ENCODE data around the gene RANGRF.

RANGRF gene

DNA sequence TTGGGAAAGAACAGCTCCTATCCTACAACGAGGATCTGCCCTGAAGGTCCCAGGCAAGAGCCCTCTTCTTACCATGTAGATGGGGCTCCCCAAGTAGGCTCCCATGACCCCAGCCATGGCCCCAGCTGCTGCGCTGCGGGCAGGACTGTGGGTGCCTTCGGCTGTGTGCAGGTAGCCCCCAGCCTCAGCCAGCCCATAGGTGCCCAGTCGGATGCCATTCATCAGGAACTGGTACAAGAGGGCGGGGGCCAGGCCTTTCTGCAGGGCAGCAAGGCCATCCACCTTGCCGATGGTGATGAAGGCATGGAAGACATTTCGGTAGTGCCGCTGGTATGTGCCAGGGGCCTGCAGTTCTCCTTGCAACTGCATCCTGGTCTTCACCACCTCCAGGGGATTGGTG, 5.9 kb downstream of the RANGRF start:
- Histone ChIP-seq H3K36me3 (ENCODE audit: insufficient read depth, low read length) (peaks cover 10% of the 10 kb centered on the region), H3K4me2 (ENCODE audit: insufficient read depth, low read length) (peak overlapping the region; percentile 96), H3K4me1 (ENCODE audit: insufficient read depth, low read length) (peaks cover 44% of the 10 kb centered on the region), H3K9me3 (ENCODE audit: insufficient read depth, low read length, severe bottlenecking) (no peaks in the 10 kb centered on the region), H3K79me2 (ENCODE audit: insufficient read depth, low read length) (peaks cover 22% of the 10 kb centered on the region), H2AFZ (ENCODE audit: low read depth, low read length) (peak overlapping the region; percentile 87), H3K27ac (ENCODE audit: low read length) (peak overlapping the region; percentile 95), H3K4me3 (ENCODE audit: low read depth in 1 of 2, low read length in 2 of 2) (peak overlapping the region; percentile 60 to 75; a peak in 3 of 4 replicates), H3K27me3 (ENCODE audit: insufficient read depth, low read length, poor library complexity) (no peaks in the 10 kb centered on the region), H4K20me1 (ENCODE audit: insufficient read depth, low read length) (no peaks in the 10 kb centered on the region), H3K9ac (ENCODE audit: low read depth, low read length) (peak overlapping the region; percentile 88)
- DNase-seq (no peak), ATAC-seq (ENCODE audit: insufficient read depth, low read depth) (no peak)
- TF ChIP-seq EZH2 (IDR thresholded peaks at IDR 0.05; ENCODE audit: borderline replicate concordance, low read depth, low read length, severe bottlenecking) = no peak
- TF ChIP-seq, protein P1, sequence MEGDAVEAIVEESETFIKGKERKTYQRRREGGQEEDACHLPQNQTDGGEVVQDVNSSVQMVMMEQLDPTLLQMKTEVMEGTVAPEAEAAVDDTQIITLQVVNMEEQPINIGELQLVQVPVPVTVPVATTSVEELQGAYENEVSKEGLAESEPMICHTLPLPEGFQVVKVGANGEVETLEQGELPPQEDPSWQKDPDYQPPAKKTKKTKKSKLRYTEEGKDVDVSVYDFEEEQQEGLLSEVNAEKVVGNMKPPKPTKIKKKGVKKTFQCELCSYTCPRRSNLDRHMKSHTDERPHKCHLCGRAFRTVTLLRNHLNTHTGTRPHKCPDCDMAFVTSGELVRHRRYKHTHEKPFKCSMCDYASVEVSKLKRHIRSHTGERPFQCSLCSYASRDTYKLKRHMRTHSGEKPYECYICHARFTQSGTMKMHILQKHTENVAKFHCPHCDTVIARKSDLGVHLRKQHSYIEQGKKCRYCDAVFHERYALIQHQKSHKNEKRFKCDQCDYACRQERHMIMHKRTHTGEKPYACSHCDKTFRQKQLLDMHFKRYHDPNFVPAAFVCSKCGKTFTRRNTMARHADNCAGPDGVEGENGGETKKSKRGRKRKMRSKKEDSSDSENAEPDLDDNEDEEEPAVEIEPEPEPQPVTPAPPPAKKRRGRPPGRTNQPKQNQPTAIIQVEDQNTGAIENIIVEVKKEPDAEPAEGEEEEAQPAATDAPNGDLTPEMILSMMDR (IDR thresholded peaks at IDR 0.05; ENCODE audit: borderline replicate concordance, extremely low read depth, low read length, poor library complexity, severe bottlenecking) = no peak

DNA sequence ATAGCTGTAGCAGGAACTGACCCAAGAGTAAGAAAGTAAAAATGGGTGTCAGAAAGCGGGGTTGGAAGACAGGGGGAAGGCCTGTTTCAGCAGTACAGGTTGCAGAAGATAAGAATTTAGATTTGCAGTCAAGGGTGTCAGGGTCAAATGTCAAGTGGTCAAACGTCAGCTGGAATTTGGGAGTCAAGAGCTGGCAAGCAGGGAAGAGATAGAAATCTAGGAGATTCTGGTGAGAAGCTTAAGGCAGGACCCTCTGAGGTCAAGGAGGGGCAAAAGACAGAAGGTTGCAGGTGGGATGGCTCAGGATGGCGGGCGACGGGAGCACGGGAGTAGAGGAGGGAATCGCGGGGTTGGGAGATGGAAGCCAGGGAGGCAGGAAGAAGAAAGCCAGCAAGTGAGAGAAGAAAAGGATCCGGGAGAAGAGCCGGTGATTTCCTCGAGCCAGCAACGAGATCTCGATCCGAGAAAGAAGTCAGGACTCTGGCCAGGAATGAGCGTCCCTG, 6.4 kb downstream of the RANGRF start:
- no peak for TF ChIP-seq EZH2 (IDR thresholded peaks at IDR 0.05; ENCODE audit: borderline replicate concordance, low read depth, low read length, severe bottlenecking)
- Histone ChIP-seq H2AFZ (ENCODE audit: low read depth, low read length) (peak overlapping the region; percentile 87), H3K4me3 (ENCODE audit: low read depth in 1 of 2, low read length in 2 of 2) (peak overlapping the region; percentile 60 to 75; a peak in 3 of 4 replicates), H3K4me1 (ENCODE audit: insufficient read depth, low read length) (peaks cover 39% of the 10 kb centered on the region), H3K9ac (ENCODE audit: low read depth, low read length) (peak overlapping the region; percentile 88), H3K36me3 (ENCODE audit: insufficient read depth, low read length) (peaks cover 5% of the 10 kb centered on the region), H4K20me1 (ENCODE audit: insufficient read depth, low read length) (no peaks in the 10 kb centered on the region), H3K79me2 (ENCODE audit: insufficient read depth, low read length) (peaks cover 17% of the 10 kb centered on the region), H3K4me2 (ENCODE audit: insufficient read depth, low read length) (peak overlapping the region; percentile 96), H3K9me3 (ENCODE audit: insufficient read depth, low read length, severe bottlenecking) (no peaks in the 10 kb centered on the region), H3K27ac (ENCODE audit: low read length) (peak overlapping the region; percentile 95), H3K27me3 (ENCODE audit: insufficient read depth, low read length, poor library complexity) (no peaks in the 10 kb centered on the region)
- ATAC-seq (ENCODE audit: insufficient read depth, low read depth) (peak; percentile 8; the same call in 2 of the 3 replicates), DNase-seq (no peak)

DNA sequence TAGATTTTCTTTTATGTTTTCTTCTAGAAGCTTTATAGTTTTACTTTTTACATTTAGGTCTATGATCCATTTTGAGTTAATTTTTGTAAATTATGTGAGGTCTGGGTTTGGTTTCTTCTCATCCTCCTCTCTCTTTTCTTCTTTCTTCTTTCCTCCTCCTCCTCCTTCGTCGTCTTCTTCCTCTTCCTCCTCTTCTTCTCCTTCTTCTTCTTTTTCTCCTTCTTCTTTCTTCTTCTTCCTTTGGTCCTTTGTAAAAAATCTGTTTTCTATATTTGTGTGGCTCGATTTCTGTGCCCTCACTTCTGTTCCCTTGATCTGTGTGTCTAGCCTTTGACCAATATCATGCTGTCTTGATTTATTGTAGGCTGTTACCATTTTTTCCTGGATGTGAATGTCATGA, 11.8 kb downstream of the RANGRF start:
- DNase-seq = no peak
- H2AFZ ChIP-seq (ENCODE audit: low read depth, low read length) = peak overlapping the region; percentile 41
- H3K9ac ChIP-seq (ENCODE audit: low read depth, low read length) = no peak overlapping the region
- peak overlapping the region; percentile 30; the same call in 1 of the 2 replicates for H3K4me2 ChIP-seq (ENCODE audit: insufficient read depth, low read length)
- no peak for TF ChIP-seq EZH2 (IDR thresholded peaks at IDR 0.05; ENCODE audit: borderline replicate concordance, low read depth, low read length, severe bottlenecking)
- TF ChIP-seq, protein P1 (IDR thresholded peaks at IDR 0.05; ENCODE audit: borderline replicate concordance, extremely low read depth, low read length, poor library complexity, severe bottlenecking) = no peak
- peaks cover 13% of the 10 kb centered on the region for H3K4me1 ChIP-seq (ENCODE audit: insufficient read depth, low read length)
- 0 out of 4 replicates have a peak overlapping the region, but pooled peaks of 1 of the 2 experiments have one; percentile 2 for H3K4me3 ChIP-seq (ENCODE audit: low read depth in 1 of 2, low read length in 2 of 2)
- H3K27me3 ChIP-seq (ENCODE audit: insufficient read depth, low read length, poor library complexity) = no peaks in the 10 kb centered on the region
- H3K79me2 ChIP-seq (ENCODE audit: insufficient read depth, low read length) = no peaks in the 10 kb centered on the region
- H3K36me3 ChIP-seq (ENCODE audit: insufficient read depth, low read length) = no peaks in the 10 kb centered on the region
- no peak for ATAC-seq (ENCODE audit: insufficient read depth, low read depth)
- H4K20me1 ChIP-seq (ENCODE audit: insufficient read depth, low read length) = no peaks in the 10 kb centered on the region
- no peak overlapping the region for H3K27ac ChIP-seq (ENCODE audit: low read length)
- no peaks in the 10 kb centered on the region for H3K9me3 ChIP-seq (ENCODE audit: insufficient read depth, low read length, severe bottlenecking)

DNA sequence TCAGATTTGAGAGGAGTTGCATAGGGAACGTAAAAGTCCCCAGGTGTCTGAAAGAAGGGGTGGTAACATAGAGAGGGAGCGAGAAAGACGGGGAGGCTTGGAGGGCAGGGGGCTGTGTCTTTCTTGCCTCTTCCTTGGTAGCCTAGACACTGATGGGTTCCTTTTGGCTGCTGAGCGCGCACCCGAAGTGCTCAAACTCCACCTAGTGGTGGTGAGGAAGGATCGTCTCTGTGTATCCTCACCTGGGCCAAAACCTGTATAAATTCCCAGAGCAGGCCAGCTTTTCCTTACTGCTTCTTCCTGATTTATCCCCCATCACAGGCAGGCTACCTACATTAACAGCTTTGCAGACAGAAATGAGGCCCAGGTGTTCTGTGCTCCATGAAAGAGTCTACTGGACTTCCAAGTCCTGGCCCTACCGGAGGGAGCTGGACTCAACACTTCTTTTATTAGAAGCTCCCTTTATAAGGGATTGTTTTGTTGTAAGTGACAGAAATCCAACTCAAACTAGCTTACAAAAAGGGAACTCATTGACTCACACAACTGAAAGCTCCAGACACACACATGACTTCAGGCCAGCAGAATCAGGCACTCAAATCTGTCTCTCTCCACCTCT, 12.3 kb downstream of the RANGRF start:
- Histone ChIP-seq H3K9me3 (ENCODE audit: insufficient read depth, low read length, severe bottlenecking) (no peaks in the 10 kb centered on the region), H3K36me3 (ENCODE audit: insufficient read depth, low read length) (no peaks in the 10 kb centered on the region), H3K4me2 (ENCODE audit: insufficient read depth, low read length) (peak overlapping the region; percentile 30), H3K4me1 (ENCODE audit: insufficient read depth, low read length) (peaks cover 13% of the 10 kb centered on the region), H2AFZ (ENCODE audit: low read depth, low read length) (peak overlapping the region; percentile 41), H3K9ac (ENCODE audit: low read depth, low read length) (no peak overlapping the region), H4K20me1 (ENCODE audit: insufficient read depth, low read length) (no peaks in the 10 kb centered on the region), H3K27ac (ENCODE audit: low read length) (no peak overlapping the region), H3K4me3 (ENCODE audit: low read depth in 1 of 2, low read length in 2 of 2) (0 out of 4 replicates have a peak overlapping the region, but pooled peaks of 1 of the 2 experiments have one; percentile 2), H3K27me3 (ENCODE audit: insufficient read depth, low read length, poor library complexity) (no peaks in the 10 kb centered on the region), H3K79me2 (ENCODE audit: insufficient read depth, low read length) (no peaks in the 10 kb centered on the region)
- peak; percentile 72 for DNase-seq
- ATAC-seq (ENCODE audit: insufficient read depth, low read depth) = peak; percentile 96
- TF ChIP-seq, protein P1 (IDR thresholded peaks at IDR 0.05; ENCODE audit: borderline replicate concordance, extremely low read depth, low read length, poor library complexity, severe bottlenecking) = peak; percentile 95
- TF ChIP-seq EZH2 (IDR thresholded peaks at IDR 0.05; ENCODE audit: borderline replicate concordance, low read depth, low read length, severe bottlenecking) = no peak
